Left ventricle myocardium superior (tissue), 1 donor: ENCODE measurements around the gene SFMBT2. TPM values are rescaled to one million over a fixed set of nuclear protein-coding genes. Genes with fewer than 3 reads are reported as not detected.
"Not testable (repeated sequence)": the region's sequence is repeated elsewhere in the genome, so short reads cannot be mapped to it uniquely, and the experiment has no call there.

Source experiments
- ATAC-seq: fragments of 200-7000 bp; cut with Tn5 transposase; one replicate; pipeline ENCODE4 v1.9.1; 2020; ENCODE audit warnings: mild to moderate bottlenecking, moderate library complexity
- DNase-seq: peaks from one replicate; pipeline ENCODE4 v3.0.0-alpha.2; 2020
- intact Hi-C: fragments of 100-400 bp; cut with micrococcal nuclease; formaldehyde crosslinking; loops from one replicate; pipeline ENCODE4 v1.11.0; 2022
- total RNA-seq: library from RNA; stranded (reverse); fragmentation: NEBNext Ultra II Directional; extraction: Animal tissue kit (Norgen Biotek cat#: 25700); gene quantifications from one replicate; pipeline ENCODE4 v1.2.1, GENCODE V29; 2021
- donor health status: DM: no; HTN: yes; CAD: no; lungs with severe emphysema.

The SFMBT2 gene
- total RNA-seq, 1 donor from 2014 or later = 11.0 TPM

DNA sequence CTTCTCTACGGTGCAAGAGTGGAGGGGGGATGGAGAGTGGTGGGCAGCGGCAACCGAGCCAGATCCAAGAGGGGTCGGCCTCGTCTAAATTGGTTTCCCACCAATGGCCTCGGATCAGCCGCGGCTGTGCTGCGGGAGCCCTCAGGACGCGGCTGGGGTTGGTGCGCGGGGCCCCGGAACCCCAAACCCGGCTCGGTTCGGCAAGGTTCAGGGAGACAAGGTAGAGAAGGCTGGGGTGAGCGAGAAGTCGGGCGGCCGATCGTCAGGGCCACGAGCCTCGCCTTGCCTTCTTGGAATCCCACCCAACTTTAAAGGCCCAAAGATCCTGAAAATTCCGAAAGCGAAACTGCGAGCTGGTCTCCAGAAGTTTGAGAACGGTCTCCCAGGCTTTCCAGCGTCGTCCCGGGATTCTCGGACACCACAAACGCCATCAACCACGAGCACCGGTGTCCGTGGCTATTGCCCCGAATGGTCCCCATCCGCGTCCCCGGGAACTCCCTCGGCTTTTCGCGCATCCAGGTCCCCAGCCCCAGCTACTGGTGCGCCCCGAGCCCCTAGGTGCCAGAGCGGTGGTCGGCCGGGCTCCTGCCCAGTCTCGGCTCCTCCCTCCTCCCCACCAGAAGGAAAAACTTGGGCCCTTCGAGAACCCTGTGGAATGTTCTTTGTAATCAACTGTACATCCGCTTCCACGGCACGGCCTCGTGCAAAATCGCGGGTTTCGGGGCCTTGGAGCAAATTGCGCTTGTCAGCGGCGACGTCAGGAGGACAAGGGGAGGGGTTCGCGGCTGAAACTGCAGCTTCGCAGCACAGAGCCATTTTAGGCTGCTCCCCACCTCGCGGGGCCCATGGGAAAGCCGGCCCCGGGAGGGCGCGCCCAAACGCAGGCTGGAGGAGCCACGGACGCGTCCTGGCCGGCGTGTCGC is 3.2 kb downstream of the SFMBT2 start:
- peak; percentile 15 for ATAC-seq
- peak; percentile 71 for DNase-seq
- intact Hi-C loops = no loop called here

DNA sequence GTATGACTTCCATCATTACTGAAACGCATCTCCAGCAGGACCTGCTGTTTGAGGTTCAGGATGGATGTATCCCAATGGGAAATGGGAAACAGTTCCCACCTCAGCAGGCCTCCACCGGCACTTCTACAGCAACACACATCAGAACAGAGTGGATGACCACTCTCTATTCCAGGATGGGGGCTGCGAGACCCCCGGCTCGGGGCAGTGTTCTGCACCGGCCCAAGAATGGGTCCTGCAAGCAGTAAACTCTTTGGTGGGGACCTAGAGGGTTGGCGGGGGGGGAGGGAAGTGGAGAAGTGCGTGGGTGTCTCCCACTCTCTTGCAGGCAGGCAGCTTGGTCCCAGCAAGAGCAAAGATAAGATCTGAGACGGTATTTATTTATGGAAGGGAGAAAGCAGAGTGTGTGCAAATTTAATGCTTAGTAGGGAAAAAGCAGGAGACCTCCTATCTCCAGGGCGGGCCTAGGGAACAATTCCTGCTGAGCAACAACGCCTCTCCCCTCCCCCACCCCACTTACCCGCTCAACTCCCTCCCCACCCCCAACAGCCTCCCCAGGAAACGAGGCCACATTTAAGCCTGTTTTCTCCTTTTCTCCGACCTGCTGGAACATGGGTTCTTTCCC is 4.0 kb downstream of the SFMBT2 start:
- intact Hi-C loops = no loop called here
- ATAC-seq (no peak), DNase-seq (no peak)

GRCh38 chr10:7405637-7406036 is 5.2 kb downstream of the SFMBT2 start:
- DNase-seq (no peak), ATAC-seq (no peak)
- intact Hi-C loops = no loop called here

- intact Hi-C loops = loop anchor here (5.0 kb wide), 1 partner anchor 141 kb away; no protein-coding TSS in a partner anchor
- no peak for ATAC-seq
- DNase-seq = no peak
Observed at GRCh38 chr10:7403620-7404019, 7.2 kb downstream of the SFMBT2 start.

- no peak for ATAC-seq
- DNase-seq = no peak
- intact Hi-C loops = loop anchor here (5.0 kb wide), 1 partner anchor 139 kb away; no protein-coding TSS in a partner anchor
Observed at GRCh38 chr10:7401782-7402181, 9.1 kb downstream of the SFMBT2 start.

- ATAC-seq (no peak), DNase-seq (no peak)
- intact Hi-C loops = loop anchor here (5.0 kb wide), 1 partner anchor 139 kb away; no protein-coding TSS in a partner anchor
Observed at GRCh38 chr10:7401156-7401555, 9.7 kb downstream of the SFMBT2 start.

DNA sequence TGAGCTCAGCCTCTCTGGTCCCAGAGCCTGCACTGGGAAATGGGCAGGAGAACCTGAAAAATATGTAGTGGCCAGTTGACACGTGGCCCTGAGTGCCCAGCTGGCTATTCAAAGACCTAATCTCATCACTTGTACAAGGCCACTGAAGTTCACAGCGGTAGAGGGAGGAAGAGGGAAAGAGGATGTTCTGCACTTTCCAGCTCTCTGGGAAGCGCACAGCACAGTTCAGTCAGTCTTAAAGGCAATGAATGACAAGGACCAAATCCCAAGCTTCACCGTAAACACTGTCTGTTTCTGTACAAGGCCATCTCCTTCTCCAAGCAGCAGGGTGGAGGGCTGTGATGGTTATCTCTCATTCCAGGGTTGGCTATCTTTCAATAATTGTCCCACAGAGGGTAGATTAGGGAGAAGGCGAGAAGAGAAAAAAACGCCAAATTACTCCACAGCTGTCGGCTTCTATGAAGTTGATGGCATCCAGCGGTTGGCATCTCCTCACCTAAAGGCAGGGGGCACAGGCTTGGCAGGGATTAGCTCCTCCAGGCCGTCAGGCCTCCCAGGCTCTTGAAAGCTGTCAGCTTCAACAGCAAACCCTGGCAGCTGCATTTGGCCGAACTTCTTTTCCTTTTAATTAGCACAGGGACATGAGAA is 10.6 kb downstream of the SFMBT2 start:
- intact Hi-C loops = loop anchor here (5.0 kb wide), 1 partner anchor 138 kb away; no protein-coding TSS in a partner anchor
- peak; percentile 62 for DNase-seq
- ATAC-seq = peak; percentile 68

DNA sequence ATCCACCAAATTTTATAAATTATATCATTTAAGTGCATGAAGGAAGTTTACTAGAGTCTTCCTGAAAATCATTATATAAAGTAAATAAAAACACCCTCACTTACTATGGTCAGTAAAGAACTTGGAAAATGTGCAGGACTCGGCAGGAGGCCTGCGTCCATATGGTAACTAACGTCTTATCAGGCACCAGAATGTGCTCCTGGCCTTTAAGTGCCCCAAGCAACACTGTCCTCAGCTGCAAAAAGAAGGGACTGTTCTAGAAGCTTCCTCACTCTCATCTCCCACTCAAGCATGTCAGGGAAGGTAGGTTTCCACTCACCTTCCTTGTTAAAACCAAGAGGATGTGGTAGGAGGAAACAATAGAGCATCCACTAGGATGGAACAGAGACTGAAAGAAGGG is 11.3 kb downstream of the SFMBT2 start:
- ATAC-seq (no peak), DNase-seq (no peak)
- intact Hi-C loops = no loop called here

DNA sequence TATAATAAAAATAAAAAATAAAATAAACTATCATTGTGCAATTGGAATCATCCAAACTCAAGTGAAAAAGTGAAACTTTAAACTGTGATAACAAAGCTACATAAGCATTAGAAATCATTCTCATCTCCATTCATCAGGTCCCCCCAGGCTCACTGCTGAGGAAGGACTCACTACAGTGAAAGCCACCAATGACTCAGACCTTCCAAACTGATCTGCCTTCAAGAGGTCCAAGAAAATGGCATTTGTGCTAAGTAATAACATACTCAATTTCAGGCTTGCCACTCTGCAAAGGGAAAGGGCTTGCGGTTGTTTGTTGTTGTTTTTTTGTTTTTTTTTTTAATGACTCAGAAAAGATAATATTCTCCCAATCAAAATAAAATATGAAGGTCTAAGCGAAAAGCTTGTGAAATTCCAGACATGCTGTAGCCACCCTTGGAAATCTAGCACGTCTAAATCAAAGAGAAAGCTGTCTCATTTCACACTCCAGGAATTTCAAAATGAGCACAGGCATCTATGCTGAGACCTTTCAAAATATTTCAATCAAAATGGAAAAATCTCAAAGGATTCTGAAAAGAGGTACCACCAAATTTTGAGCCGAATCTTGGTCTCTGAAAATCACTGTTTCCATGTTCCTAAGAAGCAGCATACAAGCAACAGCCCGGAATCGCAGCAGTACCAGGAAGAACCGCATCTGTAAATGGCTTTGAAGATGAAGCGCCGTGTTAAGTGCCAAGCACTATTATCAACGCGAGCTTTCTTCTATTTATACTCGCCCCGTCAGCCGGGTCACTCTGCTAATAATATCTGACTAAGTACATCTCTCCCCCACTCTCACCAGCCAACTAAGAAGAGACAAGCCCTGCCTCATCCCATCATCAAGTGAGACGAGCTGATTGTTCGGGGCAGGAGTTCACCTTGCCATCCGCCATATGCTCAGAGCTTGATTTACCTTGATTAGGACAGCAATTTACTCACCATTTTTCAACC is 13.5 kb downstream of the SFMBT2 start:
- intact Hi-C loops = no loop called here
- ATAC-seq (peak; percentile 90), DNase-seq (peak; percentile 58)

DNA sequence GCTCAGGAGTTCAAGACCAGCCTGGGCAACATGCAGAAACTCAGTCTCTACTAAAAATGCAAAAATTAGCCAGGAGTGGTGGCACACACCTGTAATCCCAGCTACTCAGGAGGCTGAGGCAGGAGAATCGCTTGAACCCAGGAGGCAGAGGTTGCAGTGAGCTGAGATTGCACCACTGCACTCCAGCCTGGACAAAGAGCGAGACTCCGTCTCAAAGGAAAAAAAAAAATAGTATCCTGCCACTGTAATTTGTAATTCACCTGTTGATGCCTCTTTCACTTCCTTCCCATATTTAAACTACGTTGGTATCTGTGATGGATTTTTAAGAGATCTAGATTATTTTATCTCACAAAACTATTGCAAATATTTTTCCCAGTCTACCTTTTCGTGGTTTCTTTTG is 18.5 kb downstream of the SFMBT2 start:
- intact Hi-C loops, ATAC-seq, DNase-seq: not testable (repeated sequence)

GRCh38 chr10:7391748-7392147 is 19.1 kb downstream of the SFMBT2 start:
- ATAC-seq (no peak), DNase-seq (no peak)
- intact Hi-C loops = no loop called here

DNA sequence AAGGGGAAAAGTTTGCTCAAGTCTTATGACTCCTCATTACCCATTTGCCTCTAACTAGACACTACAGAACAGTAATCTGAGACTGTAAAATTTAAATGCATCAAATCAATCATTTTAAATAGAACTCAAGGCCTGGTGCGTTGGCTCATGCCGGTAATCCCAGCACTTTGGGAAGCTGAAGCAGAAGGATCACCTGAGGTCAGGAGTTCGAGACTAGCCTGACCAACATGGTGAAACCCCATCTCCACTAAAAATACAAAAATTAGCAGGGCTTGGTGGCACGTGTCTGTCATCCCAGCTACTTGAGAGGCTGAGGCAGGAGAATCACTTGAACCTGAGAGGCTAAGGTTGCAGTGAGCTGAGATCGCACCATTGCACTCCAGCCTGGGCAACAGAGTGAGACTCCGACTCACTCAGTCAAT is 20.1 kb downstream of the SFMBT2 start:
- intact Hi-C loops, DNase-seq, ATAC-seq: not testable (repeated sequence)

- intact Hi-C loops = no loop called here
- DNase-seq (no peak), ATAC-seq (no peak)
Observed at GRCh38 chr10:7389844-7390243, 21.0 kb downstream of the SFMBT2 start.

GRCh38 chr10:7389346-7389745 is 21.5 kb downstream of the SFMBT2 start:
- ATAC-seq = no peak
- no peak for DNase-seq
- intact Hi-C loops = no loop called here

GRCh38 chr10:7388602-7389001 is 22.2 kb downstream of the SFMBT2 start:
- no peak for DNase-seq
- intact Hi-C loops = no loop called here
- no peak for ATAC-seq

GRCh38 chr10:7388149-7388548 is 22.7 kb downstream of the SFMBT2 start:
- DNase-seq, intact Hi-C loops, ATAC-seq: not testable (repeated sequence)

DNA sequence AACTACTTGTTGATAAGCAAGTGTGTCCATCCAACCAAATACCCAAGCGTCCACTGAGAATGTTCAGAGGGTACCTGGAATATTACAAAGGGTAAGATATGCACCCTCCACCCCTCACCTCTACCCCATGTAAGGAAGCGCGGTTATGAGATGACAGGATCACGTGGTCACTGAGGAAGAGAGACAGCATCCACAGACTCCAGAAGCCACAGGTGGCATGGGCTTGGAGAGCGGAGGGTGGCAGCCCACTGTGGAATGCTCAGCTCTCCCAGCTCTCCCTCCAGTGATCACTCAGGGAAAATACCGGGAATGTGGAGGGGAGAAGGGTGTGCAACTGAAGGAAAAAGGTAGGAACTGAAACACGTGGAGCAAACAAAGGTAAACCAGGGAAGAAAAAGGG is 25.7 kb downstream of the SFMBT2 start:
- DNase-seq (no peak), ATAC-seq (no peak)
- intact Hi-C loops = no loop called here

- intact Hi-C loops = no loop called here
- ATAC-seq (no peak), DNase-seq (no peak)
Observed at GRCh38 chr10:7383442-7383841, 27.4 kb downstream of the SFMBT2 start.
